SJSA1 (cell line): ENCODE data around the gene PIGO. TPM values are rescaled to one million over a fixed set of nuclear protein-coding genes. Genes with fewer than 3 reads are reported as not detected.

Experiments
- DNase-seq, 2 experiments: peaks; one replicate each; pipeline ENCODE4 v3.0.0-alpha.2; 2015 to 2020; ENCODE audit warnings: low spot score in 2 of 2, low read depth in 1 of 2
- H3K27ac ChIP-seq: fragments of 250-450 bp; sonication (Bioruptor Pico); 2 replicates; pipeline ENCODE4 v1.5.1; 2020; ENCODE audit warnings: mild to moderate bottlenecking, moderate library complexity
- H3K27me3 ChIP-seq: fragments of 250-450 bp; sonication (Bioruptor Pico); replicated peaks from 2 replicates; pipeline ENCODE4 v1.5.1; 2020; ENCODE audit warnings: mild to moderate bottlenecking, moderate library complexity
- H3K36me3 ChIP-seq: fragments of 250-450 bp; sonication (Bioruptor Pico); 2 replicates; pipeline ENCODE4 v1.5.1; 2020; ENCODE audit warnings: mild to moderate bottlenecking
- H3K4me1 ChIP-seq: fragments of 250-450 bp; sonication (Bioruptor Pico); replicated peaks from 2 replicates; pipeline ENCODE4 v1.6.1; 2021; ENCODE audit warnings: mild to moderate bottlenecking
- H3K4me3 ChIP-seq: fragments of 250-450 bp; sonication (Bioruptor Pico); 2 replicates; pipeline ENCODE4 v1.5.1; 2020; ENCODE audit warnings: mild to moderate bottlenecking
- H3K9me3 ChIP-seq: fragments of 250-450 bp; sonication (Bioruptor Pico); replicated peaks from 2 replicates; pipeline ENCODE4 v1.5.1; 2020; ENCODE audit warnings: mild to moderate bottlenecking
- total RNA-seq: library from RNA; depleted of rRNA; stranded (reverse); fragments of >200 nt; shearing (Covaris generic); gene quantifications from 2 replicates; pipeline ENCODE4 v1.2.3, GENCODE V29; 2014; rRNA removed

The PIGO gene
- total RNA-seq: 7.1 and 10.6 TPM in 2 replicates

- H3K4me1 ChIP-seq: peaks cover 4% of the 10 kb centered on the region; the same call in 1 of the 2 replicates
- DNase-seq: peak; percentile 63 to 68
Observed at GRCh38 chr9:35096035-35096849, at the start of gene PIGO. PIGO (minus strand) TSS chr9:35096591; CDS start chr9:35095565, 1,026 bp downstream.

DNA sequence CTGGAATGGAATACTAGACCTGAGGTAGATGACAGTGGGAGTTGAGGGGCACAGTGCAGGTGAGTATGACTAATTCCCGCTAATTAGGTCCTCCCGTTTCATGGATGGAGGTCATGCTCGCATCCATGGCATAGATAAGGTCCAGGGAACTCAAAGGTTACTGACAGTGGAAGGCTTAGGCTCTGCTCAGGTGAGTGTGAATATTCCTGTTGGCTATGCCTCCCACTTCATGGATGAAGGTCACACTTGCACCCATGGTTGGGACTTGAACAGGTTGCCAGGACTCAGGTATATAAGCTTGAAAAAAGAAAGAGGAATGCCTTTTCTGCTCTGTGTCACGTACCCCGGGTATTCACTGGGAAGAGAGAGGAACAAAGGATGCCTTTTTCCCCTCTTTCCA lies 45.6 kb upstream of the PIGO start:
- DNase-seq: no peak
- H3K27ac ChIP-seq: no peak overlapping the region
- H3K9me3 ChIP-seq: no peaks in the 10 kb centered on the region
- no peak overlapping the region for H3K4me3 ChIP-seq
- H3K27me3 ChIP-seq: no peaks in the 10 kb centered on the region
- H3K4me1 ChIP-seq: no peaks in the 10 kb centered on the region
- no peaks in the 10 kb centered on the region for H3K36me3 ChIP-seq

More at GRCh38 chr9:35096035-35096849, at the start of gene PIGO:
- Histone ChIP-seq H3K4me3 (peak within 1 kb of the TSS; percentile 75), H3K36me3 (peaks cover 6% of the 10 kb centered on the region; the same call in 1 of the 2 replicates), H3K9me3 (no peaks in the 10 kb centered on the region), H3K27ac (peak within 1 kb of the TSS; percentile 81), H3K27me3 (no peaks in the 10 kb centered on the region)

DNA sequence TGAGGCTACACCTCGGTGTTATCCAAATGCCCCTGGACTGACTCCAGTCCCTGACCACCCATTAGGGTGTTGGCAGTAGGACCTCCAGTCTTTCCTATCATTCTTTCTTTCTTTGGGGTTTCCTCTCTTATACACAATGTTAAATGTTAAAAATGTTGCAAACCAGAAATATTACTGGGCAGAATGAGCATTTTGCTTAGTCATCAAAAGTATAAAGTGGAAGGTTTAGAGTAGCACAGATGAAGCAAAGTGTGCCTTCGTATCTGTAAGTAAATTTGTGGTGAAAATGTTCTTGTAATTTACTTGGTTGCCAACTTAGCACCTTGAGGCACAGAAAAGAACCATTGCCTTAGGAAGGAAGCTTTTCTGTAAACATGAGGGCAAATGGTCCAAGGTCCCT lies 43.7 kb upstream of the PIGO start:
- H3K36me3 ChIP-seq: no peaks in the 10 kb centered on the region
- no peak overlapping the region for H3K4me3 ChIP-seq
- H3K27me3 ChIP-seq: no peaks in the 10 kb centered on the region
- H3K27ac ChIP-seq: no peak overlapping the region
- no peaks in the 10 kb centered on the region for H3K4me1 ChIP-seq
- H3K9me3 ChIP-seq: no peaks in the 10 kb centered on the region
- DNase-seq: no peak

GRCh38 chr9:35136866-35137265 lies 40.5 kb upstream of the PIGO start:
- H3K27me3 ChIP-seq: no peaks in the 10 kb centered on the region
- DNase-seq: no peak

GRCh38 chr9:35135988-35136387 lies 39.6 kb upstream of the PIGO start:
- no peak overlapping the region for H3K4me3 ChIP-seq
- H3K9me3 ChIP-seq: no peaks in the 10 kb centered on the region
- no peaks in the 10 kb centered on the region for H3K27me3 ChIP-seq
- H3K27ac ChIP-seq: no peak overlapping the region
- H3K36me3 ChIP-seq: no peaks in the 10 kb centered on the region
- DNase-seq: no peak
- no peaks in the 10 kb centered on the region for H3K4me1 ChIP-seq

More at GRCh38 chr9:35136866-35137265, 40.5 kb upstream of the PIGO start:
- Histone ChIP-seq H3K4me3 (no peak overlapping the region), H3K4me1 (no peaks in the 10 kb centered on the region), H3K36me3 (no peaks in the 10 kb centered on the region), H3K9me3 (no peaks in the 10 kb centered on the region), H3K27ac (no peak overlapping the region)

DNA sequence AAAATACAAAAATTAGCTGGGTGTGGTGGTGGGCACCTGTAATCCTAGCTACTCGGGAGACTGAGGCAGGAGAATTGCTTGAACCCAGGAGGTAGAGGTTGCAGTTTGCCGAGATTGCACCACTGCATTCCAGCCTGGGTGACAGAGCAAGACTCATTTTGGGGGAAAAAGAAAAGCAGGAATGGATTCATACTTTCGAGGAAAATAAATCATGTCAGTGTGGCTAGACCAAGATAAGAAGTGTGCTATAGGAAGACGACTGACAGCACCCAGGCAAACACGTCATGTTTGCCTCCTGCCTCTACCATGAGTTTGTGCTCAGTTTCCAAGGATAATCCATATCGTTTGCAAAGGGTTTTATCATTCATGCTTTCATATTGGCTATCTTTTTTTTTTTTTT lies 38.5 kb upstream of the PIGO start:
- H3K4me3 ChIP-seq: no peak overlapping the region
- DNase-seq: no peak
- H3K27ac ChIP-seq: no peak overlapping the region

DNA sequence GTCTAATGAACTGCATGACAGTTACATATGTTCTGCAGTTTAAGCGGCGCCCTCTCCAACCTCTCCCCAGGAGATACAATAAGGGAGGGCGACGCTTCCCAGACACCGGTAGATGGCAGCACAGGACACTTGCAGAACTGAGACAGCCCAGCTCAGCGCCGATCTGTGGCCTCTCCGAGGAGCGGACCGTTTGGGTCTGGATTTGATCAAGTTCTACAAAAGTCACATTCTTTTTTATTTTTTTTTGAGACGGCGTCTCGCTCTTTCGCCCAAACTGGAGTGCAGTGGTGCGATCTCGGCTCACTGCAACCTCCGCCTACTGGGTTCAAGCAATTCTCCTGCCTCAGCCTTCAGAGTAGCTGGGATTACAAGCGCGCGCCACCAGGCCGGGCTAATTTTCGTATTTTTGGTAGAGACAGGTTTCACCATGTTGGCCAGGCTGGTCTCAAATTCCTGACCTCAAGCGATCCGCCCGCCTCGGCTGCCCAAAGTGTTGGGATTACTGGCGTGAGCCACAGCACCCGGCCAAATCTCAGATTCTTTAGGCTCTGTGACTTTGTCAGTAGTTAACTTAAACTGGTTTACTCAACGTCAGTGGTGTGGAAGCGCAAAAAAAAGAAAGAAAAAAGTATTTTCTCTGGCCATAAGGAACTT lies 20.6 kb upstream of the PIGO start:
- peaks cover 28% of the 10 kb centered on the region for H3K4me1 ChIP-seq
- peak; percentile 66 to 81 for DNase-seq
- no peaks in the 10 kb centered on the region for H3K9me3 ChIP-seq
- no peak overlapping the region for H3K27ac ChIP-seq
- no peaks in the 10 kb centered on the region for H3K36me3 ChIP-seq
- H3K4me3 ChIP-seq: peak overlapping the region; percentile 35
- H3K27me3 ChIP-seq: no peaks in the 10 kb centered on the region

More for the DNA sequence above, 38.5 kb upstream of the PIGO start:
- Histone ChIP-seq H3K4me1 (no peaks in the 10 kb centered on the region), H3K36me3 (no peaks in the 10 kb centered on the region), H3K27me3 (no peaks in the 10 kb centered on the region), H3K9me3 (no peaks in the 10 kb centered on the region)

GRCh38 chr9:35116539-35116897 lies 20.1 kb upstream of the PIGO start:
- Histone ChIP-seq H3K27ac (no peak overlapping the region), H3K4me3 (peak overlapping the region; percentile 35), H3K27me3 (no peaks in the 10 kb centered on the region), H3K9me3 (no peaks in the 10 kb centered on the region), H3K4me1 (peaks cover 33% of the 10 kb centered on the region), H3K36me3 (no peaks in the 10 kb centered on the region)
- DNase-seq: no peak

DNA sequence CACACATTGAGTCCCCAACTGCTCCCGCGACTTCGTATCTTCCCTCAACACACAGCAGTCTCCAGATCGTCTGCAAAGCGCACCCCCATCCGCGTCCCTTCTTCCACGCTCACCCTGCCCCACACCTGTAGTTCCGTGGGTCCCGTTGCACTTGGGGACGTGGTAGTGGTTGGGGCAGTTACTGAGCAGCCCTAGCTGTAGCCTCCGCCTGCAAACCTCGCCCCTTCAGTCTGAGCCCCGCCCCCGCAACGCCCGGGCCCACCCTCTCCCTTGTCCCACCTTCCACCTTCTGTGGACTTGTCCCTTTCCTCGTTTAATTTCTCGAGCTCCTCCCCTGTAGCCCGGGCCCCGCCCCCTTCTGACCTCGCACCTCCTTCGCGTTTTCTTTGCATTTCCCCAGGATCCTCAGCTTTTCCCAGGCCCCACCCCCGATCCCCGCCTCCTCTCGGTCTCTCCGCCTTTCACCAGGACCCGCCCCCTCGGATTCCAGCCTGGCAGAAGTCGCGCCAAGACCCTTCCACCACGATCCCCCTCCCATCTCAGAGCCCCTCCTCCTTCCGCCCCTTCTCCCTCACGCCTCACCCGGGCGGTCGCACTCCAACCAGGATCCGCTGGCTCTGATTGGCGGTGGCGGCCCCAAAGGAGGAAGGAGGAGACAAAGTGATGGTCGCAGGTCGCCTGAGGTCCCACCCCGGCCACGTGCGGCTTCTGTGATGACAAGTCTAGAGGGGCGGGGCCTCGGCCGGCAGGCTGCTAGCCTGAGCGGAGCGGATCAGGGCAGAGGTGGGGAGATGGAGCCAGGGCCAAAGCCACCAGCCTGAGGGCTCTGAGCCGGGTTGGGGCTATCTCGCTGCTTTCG lies 19.5 kb upstream of the PIGO start, which contains the start of gene ATOSB:
Gene ATOSB (minus strand): TSS at position 183 of the 859 bp plus-strand sequence. CDS start 7,588 bp downstream, outside the sequence.
- H3K9me3 ChIP-seq: no peaks in the 10 kb centered on the region
- DNase-seq: peak; percentile 85 to 94
- H3K4me1 ChIP-seq: peaks cover 36% of the 10 kb centered on the region
- peak within 1 kb of the TSS; percentile 78 for H3K27ac ChIP-seq
- H3K36me3 ChIP-seq: no peaks in the 10 kb centered on the region
- H3K27me3 ChIP-seq: no peaks in the 10 kb centered on the region
- H3K4me3 ChIP-seq: peak within 1 kb of the TSS; percentile 35

- Histone ChIP-seq H3K4me3 (peak overlapping the region; percentile 35), H3K27ac (peak overlapping the region; percentile 78), H3K27me3 (no peaks in the 10 kb centered on the region), H3K9me3 (no peaks in the 10 kb centered on the region), H3K4me1 (peaks cover 45% of the 10 kb centered on the region), H3K36me3 (no peaks in the 10 kb centered on the region)
- peak in 1 of 2 experiments; percentile 32 for DNase-seq
Observed at GRCh38 chr9:35114840-35115628, 18.6 kb upstream of the PIGO start.

DNA sequence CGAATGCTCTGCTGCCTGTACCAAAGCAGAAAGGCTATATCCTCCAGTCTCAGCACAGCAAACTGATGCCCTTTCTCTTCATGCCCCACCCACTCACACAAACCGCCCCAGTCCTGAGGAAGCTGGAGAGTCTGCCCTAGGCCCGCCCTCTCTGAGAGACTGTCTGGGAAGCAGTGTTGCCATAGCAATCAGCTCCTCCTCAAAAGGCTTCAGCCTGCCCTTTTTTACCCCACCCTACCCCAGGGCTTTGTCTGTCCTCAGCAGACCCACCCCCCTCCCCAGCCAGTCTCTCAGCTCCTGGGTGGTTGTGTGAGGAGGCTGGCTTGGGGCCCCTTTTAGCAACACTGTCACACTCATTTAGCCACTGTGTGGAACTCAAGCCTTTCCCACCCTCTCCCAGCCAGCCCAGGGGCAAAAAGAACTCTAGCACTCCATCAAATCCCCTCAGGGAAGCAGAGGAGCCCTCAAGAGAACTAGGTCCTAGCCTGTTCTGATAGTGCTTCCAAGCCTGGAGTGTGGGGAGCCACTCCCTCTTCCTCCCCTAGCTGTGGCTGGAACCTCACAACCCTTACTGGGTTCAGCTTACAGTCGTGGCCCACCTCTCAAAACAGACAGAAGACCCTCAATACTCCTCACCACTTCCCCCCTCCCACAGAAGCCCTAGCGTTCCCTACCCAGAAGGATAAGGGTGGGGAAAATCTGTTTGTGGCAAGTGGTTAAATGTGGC lies 17.9 kb upstream of the PIGO start:
- Histone ChIP-seq H3K27me3 (no peaks in the 10 kb centered on the region), H3K4me1 (peaks cover 46% of the 10 kb centered on the region), H3K9me3 (no peaks in the 10 kb centered on the region), H3K27ac (peak overlapping the region; percentile 78), H3K36me3 (no peaks in the 10 kb centered on the region), H3K4me3 (no peak overlapping the region)
- DNase-seq: peak; percentile 73 to 87

DNA sequence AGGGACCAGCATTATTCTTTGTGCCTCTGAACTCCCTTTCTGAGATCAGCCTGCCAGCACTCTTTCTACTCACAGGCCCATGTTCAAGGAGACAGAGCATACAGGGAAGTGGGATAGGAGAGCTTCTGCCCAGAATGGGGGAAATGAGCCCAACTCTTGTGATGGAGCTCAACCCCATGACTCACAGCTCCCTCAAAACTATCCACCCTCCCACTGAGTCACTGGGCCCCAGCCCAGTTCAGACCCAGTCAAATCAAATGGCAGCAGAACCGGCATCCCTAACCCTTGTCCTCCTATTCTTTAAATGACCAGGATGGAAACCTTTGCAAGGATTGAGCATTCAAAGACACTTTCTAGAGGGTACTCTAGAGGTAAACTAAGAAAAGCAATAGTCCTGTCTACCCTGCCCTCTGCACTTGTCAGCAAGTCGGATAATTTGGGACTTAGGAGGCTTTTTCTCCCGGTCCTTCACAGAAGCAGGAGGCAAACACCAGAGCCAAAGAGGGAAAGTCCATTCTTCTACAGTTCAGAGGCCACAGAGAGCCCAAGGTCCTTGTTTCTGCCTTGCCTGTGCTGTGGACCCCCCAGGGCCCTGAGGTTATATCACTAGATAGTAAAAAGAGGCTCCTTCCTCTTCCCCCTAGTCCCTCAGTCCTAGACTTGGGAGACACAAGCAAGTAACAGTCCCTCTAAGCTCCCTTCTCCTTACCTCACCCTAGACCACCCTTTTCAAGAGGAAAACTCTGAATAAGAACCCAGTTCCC lies 16.0 kb upstream of the PIGO start:
- Histone ChIP-seq H3K4me1 (peaks cover 46% of the 10 kb centered on the region), H3K27ac (peak overlapping the region; percentile 52), H3K36me3 (no peaks in the 10 kb centered on the region), H3K9me3 (no peaks in the 10 kb centered on the region), H3K27me3 (no peaks in the 10 kb centered on the region), H3K4me3 (no peak overlapping the region)
- DNase-seq: no peak
